Keratinocyte (primary cell): ENCODE data around the gene GANC. TPM values are rescaled to one million over a fixed set of nuclear protein-coding genes. Genes with fewer than 3 reads are reported as not detected.

Source experiments
- DNase-seq: peaks from one replicate; pipeline ENCODE4 v3.0.0-alpha.2; 2011; ENCODE audit warnings: low read depth, missing footprints, low spot score
- FAIRE-seq: peaks from 2 replicates; lab custom pipeline; 2011; peaks lifted over from hg19 to GRCh38; lab: Jason Lieb, UNC
- H2AFZ ChIP-seq: 2 replicates; pipeline ENCODE4 v1.6.0; 2012; ENCODE audit warnings: low read length, control low read depth, inconsistent platforms; ENCODE audit not compliant: control insufficient read depth
- H3K27ac ChIP-seq: 2 replicates; pipeline ENCODE4 v1.5.1; 2011; ENCODE audit warnings: low read length; ENCODE audit not compliant: control insufficient read depth, insufficient read depth
- H3K27me3 ChIP-seq: 3 replicates; pipeline ENCODE4 v1.6.0; 2011; ENCODE audit warnings: low read length; ENCODE audit not compliant: control insufficient read depth, insufficient read depth; ENCODE audit errors: extremely low read depth
- H3K36me3 ChIP-seq, 2 experiments: 2 replicates in 1 of 2; 3 replicates in 1 of 2; pipeline ENCODE4 v1.5.1; 2011; ENCODE audit warnings: low read length in 2 of 2, mild to moderate bottlenecking in 1 of 2; ENCODE audit not compliant: control insufficient read depth in 2 of 2, insufficient read depth in 2 of 2; ENCODE audit errors: extremely low read depth in 1 of 2
- H3K4me1 ChIP-seq: 3 replicates; pipeline ENCODE4 v1.5.1; 2011; ENCODE audit warnings: low read length; ENCODE audit not compliant: control insufficient read depth, insufficient read depth; ENCODE audit errors: extremely low read depth
- H3K4me2 ChIP-seq: 3 replicates; pipeline ENCODE4 v1.6.0; 2011; ENCODE audit warnings: low read depth, low read length; ENCODE audit not compliant: control insufficient read depth, insufficient read depth; ENCODE audit errors: extremely low read depth
- H3K4me3 ChIP-seq, 3 experiments: fragments of 200-600 bp in 1 of 3; sonication (generic) in 1 of 3; 2 replicates in 2 of 3; 3 replicates in 1 of 3; pipeline ENCODE4 v1.5.1; 2011 to 2016; ENCODE audit warnings: low read length in 3 of 3, mild to moderate bottlenecking in 3 of 3, control low read depth in 2 of 3, inconsistent platforms in 1 of 3, low read depth in 1 of 3, mixed read lengths in 1 of 3, mixed run types in 1 of 3, moderate library complexity in 1 of 3; ENCODE audit not compliant: control insufficient read depth in 2 of 3, insufficient read depth in 2 of 3; ENCODE audit errors: extremely low read depth in 1 of 3
- H3K79me2 ChIP-seq: 2 replicates; pipeline ENCODE4 v1.6.0; 2012; ENCODE audit warnings: low read length; ENCODE audit not compliant: control insufficient read depth, insufficient read depth
- H3K9ac ChIP-seq: 3 replicates; pipeline ENCODE4 v1.6.0; 2011; ENCODE audit warnings: low read length; ENCODE audit not compliant: control insufficient read depth, insufficient read depth; ENCODE audit errors: extremely low read depth
- H3K9me1 ChIP-seq: 3 replicates; pipeline ENCODE4 v1.6.0; 2011; ENCODE audit warnings: low read length; ENCODE audit not compliant: control insufficient read depth, insufficient read depth; ENCODE audit errors: extremely low read depth
- H3K9me3 ChIP-seq: 2 replicates; pipeline ENCODE4 v1.5.1; 2012; ENCODE audit warnings: low read depth, low read length; ENCODE audit not compliant: control insufficient read depth
- H4K20me1 ChIP-seq: 3 replicates; pipeline ENCODE4 v1.6.0; 2011; ENCODE audit warnings: low read length; ENCODE audit not compliant: control insufficient read depth, insufficient read depth; ENCODE audit errors: extremely low read depth
- CTCF ChIP-seq, 3 experiments: IDR thresholded peaks in 1 of 3; conservative IDR thresholded peaks in 1 of 3; optimal IDR thresholded peaks in 1 of 3; 2 replicates in 2 of 3; 3 replicates in 1 of 3; pipeline versions ENCODE3 to v1.5.1; 2011; ENCODE audit warnings: low read length in 3 of 3, mild to moderate bottlenecking in 3 of 3, moderate library complexity in 2 of 3, control low read depth in 1 of 3, inconsistent platforms in 1 of 3; ENCODE audit not compliant: insufficient read depth in 2 of 3; ENCODE audit errors: extremely low read depth in 1 of 3
- EZH2 ChIP-seq: IDR thresholded peaks from one replicate; pipeline ENCODE4 v1.6.1; 2012; ENCODE audit warnings: inconsistent platforms, mild to moderate bottlenecking, low read length, moderate library complexity
- dilution Hi-C: fragments of 300-500 bp; cut with MboI; formaldehyde crosslinking; loops from one replicate; pipeline ENCODE4 v1.7.0; 2020; ENCODE audit warnings: low sequenced_read_pairs; ENCODE audit not compliant: extremely low pct_ligation_motif_present
- polyA plus RNA-seq, 5 experiments: library from polyadenylated mRNA; depleted of rRNA in 3 of 5; stranded (reverse) in 3 of 5; stranded (forward) in 1 of 5; unstranded in 1 of 5; fragments of >200 nt; gene quantifications; 1 replicate in 1 of 5; 2 replicates in 3 of 5; 3 replicates in 1 of 5; pipeline versions ENCODE4 v1.2.1 to v1.2.3, GENCODE V29; 2011 to 2012; ENCODE audit warnings: missing spikeins in 2 of 5, low read depth in 1 of 5, low replicate concordance in 1 of 5

GANC gene
- polyA plus RNA-seq, 1 donor (not counting 4 experiments of a cell fraction or from before 2014, with no cell fraction given) = 46.2 TPM

- Histone ChIP-seq H3K9me1 (peaks cover 2% of the 10 kb centered on the region), H3K36me3 (peaks cover 14 to 16% of the 10 kb centered on the region in 2 experiments), H3K4me3 (no peak overlapping the region), H2AFZ (no peak overlapping the region), H3K4me2 (no peak overlapping the region), H3K4me1 (no peaks in the 10 kb centered on the region), H4K20me1 (no peaks in the 10 kb centered on the region), H3K9ac (no peak overlapping the region), H3K9me3 (no peaks in the 10 kb centered on the region), H3K27me3 (no peaks in the 10 kb centered on the region), H3K79me2 (no peaks in the 10 kb centered on the region), H3K27ac (no peak overlapping the region)
- no peak for FAIRE-seq
- dilution Hi-C loops = no loop called here
- DNase-seq = no peak
- TF ChIP-seq CTCF (optimal IDR thresholded peaks at IDR 0.05 in 1 of 3, IDR thresholded peaks at IDR 0.05 in 1 of 3, conservative IDR thresholded peaks at IDR 0.05 in 1 of 3; ENCODE audit: extremely low read depth in 1 of 3, insufficient read depth in 2 of 3, low read length in 3 of 3) (no peak), EZH2 (no peak)
These were observed 12.0 kb downstream of the GANC start for GRCh38 chr15:42285034-42285433.

DNA sequence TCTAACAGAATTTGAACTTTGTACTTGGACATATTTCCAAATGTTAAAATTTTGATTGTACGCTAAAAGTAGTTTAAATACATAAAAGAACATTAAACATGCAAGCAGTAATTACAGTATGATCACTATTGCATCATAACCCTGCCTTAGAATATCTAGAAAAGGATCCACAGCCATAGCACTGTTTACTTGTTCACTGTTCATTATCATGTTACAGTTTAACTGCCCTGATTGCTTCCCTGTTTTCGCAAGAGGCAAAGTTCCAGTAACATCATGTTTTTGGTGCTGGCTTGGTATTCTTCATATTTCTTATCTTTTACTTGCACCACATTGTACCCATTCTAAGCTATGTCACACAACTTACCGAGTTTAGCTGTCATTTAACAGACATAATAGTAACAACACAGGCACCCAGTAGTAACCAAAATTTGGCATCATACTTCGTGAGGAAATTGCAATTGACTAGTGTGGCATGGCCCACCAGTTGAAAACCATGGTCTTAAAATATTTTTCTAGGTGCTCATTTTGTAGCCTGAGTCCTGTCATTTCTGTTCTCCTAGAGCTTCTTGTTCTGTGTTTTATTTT lies 13.5 kb downstream of the GANC start:
- no peak for FAIRE-seq
- no peak for TF ChIP-seq CTCF (optimal IDR thresholded peaks at IDR 0.05 in 1 of 3, IDR thresholded peaks at IDR 0.05 in 1 of 3, conservative IDR thresholded peaks at IDR 0.05 in 1 of 3; ENCODE audit: extremely low read depth in 1 of 3, insufficient read depth in 2 of 3, low read length in 3 of 3)
- dilution Hi-C loops = no loop called here
- H3K27me3 ChIP-seq = no peaks in the 10 kb centered on the region
- DNase-seq = no peak
- H3K4me2 ChIP-seq = no peak overlapping the region
- no peak overlapping the region for H3K9ac ChIP-seq
- H3K9me1 ChIP-seq = peaks cover 2% of the 10 kb centered on the region
- H3K79me2 ChIP-seq = no peaks in the 10 kb centered on the region
- H3K4me3 ChIP-seq = no peak overlapping the region
- no peaks in the 10 kb centered on the region for H4K20me1 ChIP-seq
- H3K4me1 ChIP-seq = no peaks in the 10 kb centered on the region
- H3K27ac ChIP-seq = no peak overlapping the region
- H3K9me3 ChIP-seq = no peaks in the 10 kb centered on the region
- no peak overlapping the region for H2AFZ ChIP-seq
- peaks cover 9 to 10% of the 10 kb centered on the region in 2 experiments for H3K36me3 ChIP-seq
